Measurements from ENCODE around the gene FNDC3B.

The FNDC3B gene

DNA sequence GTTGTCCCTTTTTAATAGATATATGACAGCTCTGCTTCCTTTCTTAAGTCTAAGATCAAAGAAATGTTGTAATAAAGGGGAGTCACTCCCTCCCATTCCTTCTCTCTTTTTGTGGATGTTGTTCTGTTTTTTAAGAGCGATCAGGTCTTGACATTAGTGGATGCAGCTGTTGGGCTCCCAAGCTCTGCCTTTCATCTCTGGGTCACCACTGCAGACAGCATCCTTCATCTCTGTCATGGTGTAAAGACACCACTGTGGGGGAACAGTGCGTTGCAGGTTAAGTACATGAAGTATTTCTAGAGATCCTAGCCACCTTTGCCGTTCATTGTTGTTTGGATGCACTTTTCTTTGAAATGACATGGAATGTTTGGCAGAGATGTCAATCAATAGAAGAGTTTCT is 17.7 kb downstream of the FNDC3B start:
- DNase-seq: no peak

DNA sequence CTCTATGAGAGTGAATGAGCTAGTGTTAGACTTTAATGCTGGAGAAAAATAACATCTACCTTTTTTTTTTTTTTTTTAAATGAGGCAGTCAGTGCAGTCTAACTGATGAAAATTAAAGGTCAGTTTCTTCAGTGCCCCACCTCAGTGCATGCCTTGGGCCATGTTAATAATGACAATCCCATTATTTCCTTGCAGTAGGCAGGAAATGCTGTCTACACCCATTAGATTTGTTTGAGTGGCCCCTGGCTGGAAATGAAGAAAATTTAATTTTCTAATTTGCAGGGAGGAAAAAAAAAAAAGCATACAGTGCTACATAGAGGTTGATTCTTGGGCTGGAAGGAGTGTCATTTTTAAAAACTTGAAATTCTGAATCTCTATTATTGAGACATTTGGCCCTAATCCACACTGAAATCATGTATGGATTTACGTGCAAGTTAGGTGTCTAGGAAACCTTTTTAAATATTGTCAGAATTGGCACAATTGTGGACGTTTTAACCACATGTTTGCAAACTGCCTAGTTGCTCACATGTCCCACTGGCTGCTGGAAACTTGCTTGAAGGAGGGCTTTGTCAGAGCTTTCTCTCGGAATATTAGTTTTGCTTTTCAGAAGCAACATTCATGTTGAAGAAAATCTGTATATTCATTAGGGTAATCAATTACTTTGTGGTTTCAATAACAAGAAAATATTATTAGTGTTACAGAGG is 18.4 kb downstream of the FNDC3B start:
- DNase-seq: no peak

DNA sequence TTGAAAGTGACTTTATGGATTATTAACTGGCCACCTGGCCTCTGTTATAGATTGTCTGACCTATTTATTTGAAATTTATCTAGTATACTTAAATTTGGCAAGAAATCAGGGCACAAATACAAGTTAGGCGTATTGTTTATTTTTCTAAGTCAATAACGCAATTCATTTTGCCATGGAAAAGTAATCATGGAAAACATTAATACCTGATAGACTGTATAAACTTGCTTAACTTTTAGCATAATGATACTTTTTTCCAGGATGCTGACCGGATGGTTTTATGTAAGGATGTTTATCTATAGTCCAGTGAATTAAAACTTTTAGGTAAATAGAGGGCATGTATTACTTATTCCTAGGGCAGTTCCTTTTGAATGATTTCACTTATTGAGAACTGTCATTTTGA is 20.2 kb downstream of the FNDC3B start:
- DNase-seq: no peak

DNA sequence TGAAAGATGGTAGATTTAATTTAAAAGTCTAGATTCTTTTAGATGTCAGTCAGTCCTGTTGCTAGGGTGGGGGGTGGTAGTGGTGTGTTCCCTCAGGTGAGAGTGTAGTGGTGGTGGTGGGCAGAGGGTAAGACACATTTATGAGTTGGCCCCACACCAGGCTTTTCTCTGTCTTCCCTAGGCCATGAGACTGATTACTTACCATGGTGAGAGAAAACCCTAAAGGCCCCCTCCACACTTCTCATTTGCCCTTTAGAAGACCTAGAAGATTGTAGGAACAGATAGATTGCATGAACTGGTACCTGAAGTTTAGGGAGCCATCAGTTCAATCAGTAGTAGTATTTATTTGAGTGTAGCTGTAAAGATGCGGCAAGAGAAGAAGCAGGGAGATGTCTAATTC is 20.9 kb downstream of the FNDC3B start:
- DNase-seq: no peak

DNA sequence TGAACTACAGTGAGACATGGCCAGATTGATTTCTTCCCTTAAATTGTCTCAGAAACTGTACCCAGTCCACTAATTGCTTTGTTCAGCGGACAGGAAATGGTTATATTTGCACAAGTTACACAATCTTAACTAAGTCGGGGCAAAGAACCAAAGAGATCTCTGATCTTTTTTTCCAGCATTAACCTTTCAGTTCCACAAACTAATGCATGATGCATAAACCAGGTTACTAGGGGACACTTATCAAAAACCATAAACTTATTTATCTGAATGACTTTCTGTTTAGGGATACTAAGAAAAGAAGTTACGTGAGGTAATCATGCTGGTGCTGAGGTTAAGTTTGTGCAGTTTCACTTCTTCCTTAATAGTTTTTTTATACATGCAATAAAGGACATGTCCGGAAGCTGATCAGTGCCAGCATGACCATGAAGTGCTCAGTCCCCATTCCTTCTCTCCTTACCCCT is 22.4 kb downstream of the FNDC3B start:
- no peak for DNase-seq

DNA sequence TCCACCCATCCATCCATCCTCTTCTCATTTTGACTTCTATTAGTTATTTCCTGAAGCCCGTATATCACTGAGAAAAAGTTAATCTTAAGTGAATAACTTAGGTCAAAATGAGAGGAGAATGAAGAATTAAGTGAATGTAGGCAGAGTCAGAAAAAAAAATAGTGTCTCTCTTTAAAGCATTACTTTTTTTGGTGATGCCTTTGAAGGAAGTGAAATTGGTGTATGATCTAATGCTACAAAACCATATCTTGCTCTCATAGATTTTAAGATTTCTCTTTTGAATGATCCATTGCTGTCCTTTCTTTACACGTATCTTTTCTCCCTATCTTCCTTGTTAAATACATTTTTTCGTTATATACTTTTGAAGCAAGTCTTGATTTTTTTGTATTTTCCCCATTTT is 23.4 kb downstream of the FNDC3B start:
- DNase-seq: no peak

DNA sequence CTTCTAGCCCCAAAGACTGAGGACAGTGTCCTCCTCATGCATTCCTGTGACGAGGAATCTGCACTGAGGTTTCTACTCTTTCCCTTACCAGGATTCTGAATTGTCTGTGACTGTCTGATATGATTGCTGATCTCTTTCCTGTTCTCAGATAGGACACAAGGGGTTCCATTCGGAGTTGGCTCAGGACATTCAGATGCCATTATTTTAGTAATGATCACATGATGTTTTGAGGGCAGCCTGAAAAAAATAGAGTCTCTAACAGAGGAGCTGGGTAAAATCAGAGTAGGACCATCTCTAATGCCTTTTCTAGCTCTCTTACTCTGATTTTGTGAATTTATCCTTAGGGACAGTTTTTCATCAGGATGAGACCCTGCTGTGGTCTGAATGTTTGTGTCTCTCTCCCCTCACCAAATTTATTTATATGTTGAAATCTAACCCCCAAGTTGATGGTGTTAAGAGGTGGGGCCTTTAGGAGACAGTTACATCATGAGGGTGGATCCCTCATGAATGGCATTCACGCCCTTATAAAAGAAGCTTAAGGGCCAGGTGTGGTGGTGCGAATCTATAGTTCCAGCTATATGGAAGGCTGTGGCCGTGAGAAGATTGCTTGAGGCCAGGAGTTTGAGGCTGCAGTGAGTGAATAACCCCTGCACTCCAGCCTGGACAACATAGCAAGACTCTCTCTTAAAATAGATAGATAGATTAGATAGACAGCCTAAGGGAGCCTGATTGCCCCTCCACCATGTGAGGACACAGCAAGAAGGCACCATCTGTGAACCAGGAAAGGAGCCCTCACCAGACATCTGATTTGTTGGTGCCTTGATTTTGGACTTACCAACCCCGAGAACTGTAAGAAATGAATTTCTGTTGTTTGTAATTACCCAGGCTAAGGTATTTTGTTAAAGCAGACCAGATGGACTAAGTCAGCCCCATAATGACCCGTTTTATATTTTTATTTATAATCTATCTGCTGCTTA is 24.4 kb downstream of the FNDC3B start:
- DNase-seq: no peak

DNA sequence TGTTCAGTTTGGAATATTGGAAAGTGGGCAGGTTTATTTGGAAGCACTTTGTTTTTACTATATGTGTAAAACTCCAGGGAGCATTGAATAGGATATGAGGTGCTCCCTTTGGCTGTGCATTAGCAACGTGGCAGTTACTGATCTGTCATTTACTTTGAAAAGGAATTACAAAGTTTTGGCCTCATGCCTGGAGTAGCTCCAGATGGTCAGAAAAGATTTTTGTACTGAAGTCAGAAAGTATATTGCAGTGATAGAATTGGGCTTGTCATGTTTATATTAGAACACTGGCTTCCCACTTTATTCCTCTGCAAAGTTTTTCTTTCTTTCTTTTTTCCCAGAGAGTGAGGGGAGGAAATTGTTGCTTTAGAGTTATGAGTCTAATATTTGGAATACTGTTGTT is 26.1 kb downstream of the FNDC3B start:
- DNase-seq: no peak

DNA sequence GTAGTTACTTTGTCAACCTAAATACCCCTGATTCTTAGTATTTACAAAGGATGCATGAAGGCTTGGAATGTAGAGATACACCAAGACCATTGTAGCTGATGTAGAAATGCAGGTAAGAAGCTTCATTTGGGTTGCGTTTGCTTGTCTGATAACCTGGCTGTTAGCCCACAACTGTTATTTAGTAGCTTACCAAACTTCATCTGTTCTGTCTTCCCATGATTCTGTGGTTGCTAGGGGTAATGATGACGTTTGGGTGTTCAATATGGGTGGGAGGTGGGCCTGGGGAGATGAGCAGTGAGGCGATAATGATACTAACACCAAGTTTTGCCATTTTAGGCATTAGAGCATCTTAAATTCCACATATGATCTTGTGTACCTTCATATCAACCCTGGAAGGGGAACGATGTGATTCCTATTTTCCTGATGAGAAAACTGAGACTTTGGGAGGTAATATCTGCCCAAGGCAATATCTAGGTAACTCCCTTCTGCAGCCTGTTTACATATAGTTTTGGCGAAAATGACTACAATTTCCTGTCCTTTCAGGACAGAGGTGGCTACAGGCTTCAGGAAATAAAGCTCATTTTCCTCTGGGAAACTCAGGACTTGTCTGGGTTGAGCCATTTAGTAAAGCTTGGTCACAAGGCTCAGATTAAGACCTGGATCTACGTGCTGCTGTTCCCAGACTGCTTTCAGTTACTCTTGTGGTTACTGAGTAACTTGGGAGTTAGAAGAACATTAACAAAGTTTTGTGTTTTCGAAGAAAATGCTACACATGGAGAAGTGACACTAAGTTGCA is 26.8 kb downstream of the FNDC3B start:
- DNase-seq: no peak

DNA sequence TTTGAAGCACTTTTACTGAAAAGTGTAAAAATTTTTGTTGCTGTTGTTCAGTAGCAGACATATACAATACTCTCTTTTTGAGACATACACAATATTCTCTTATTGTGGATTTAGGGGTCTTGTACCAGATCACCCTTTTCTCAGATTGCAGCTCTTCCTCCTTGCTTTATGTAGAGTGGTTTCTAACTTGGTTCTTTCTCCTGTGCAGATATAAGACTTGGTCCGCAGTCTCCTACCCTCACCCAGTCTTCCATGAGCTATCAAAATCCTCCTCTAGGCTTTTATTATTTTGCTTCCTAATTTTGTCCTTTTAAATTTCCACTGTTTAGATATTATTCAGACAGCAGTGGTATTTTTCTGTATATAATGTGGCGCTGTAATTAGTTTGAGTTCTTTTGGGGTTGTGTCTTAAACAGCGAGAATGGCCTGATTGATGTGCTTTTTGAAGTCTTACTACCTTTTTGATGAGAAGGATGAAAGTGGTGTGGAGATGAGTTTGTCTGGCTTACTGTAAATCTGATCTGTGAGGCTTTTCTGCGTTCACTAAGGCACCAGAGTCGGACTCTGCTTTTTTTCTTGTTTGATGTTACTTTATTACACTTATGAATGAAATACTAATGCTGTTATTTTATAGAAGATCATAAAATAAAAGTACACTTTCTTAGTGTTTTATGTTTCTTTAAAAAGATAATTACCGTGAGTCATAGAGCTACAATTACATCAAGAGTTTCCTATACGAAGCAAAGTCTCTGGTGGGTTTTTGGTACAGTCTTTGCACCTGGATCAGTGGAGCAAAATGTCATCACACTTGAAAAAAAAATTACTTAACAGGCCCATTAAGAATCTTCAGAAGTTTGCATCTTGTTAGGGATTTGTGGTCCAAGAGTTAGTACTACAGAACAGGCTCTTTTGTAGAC is 27.8 kb downstream of the FNDC3B start:
- no peak for DNase-seq

DNA sequence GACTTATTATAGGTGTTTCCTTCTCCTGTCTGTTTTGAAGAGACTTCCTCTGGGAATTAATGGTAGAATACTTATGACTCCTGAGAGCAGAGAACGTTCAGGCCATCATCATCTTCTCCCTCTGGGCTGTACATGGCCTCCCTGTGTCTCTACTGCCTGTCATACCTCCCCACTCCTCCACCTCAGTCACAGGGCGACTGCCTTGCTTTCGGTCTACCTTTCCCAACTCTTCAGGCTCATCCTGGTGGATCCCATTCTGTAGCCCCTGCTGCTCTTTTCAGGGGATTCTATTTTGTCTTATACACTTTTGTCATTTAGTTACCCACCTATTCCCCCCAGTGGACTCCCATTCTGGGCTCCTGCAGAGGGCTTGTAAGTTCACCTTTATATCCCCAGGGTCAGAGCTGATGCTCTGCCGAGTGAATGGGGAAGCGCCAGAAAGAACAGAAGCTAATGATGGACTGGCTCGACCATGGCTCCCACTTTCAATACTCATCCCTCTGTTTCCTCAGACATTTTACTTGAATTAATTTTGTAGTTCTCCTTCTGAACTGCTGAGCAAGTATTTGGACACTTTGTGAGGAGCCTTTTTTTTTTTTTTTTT is 28.6 kb downstream of the FNDC3B start:
- DNase-seq: no peak

DNA sequence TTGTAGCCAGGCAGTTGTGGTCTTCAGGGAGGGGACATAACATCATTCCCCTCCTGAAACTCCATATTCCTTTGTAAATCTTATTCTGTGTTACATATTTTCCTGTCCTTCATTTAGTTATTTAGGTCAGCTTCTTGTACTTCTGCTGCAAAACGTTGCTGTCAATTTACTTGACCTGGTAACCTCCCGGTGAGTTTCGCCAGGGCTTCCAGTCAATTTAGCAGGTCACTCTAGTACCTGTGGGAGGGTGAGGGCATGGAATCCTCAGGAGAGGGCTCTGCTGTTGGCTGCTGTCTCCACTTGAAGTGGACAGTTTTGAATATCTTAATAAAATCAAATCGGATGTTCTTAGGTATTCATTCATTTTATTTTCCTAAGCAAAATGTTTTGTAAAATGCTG is 29.6 kb downstream of the FNDC3B start:
- DNase-seq: no peak

DNA sequence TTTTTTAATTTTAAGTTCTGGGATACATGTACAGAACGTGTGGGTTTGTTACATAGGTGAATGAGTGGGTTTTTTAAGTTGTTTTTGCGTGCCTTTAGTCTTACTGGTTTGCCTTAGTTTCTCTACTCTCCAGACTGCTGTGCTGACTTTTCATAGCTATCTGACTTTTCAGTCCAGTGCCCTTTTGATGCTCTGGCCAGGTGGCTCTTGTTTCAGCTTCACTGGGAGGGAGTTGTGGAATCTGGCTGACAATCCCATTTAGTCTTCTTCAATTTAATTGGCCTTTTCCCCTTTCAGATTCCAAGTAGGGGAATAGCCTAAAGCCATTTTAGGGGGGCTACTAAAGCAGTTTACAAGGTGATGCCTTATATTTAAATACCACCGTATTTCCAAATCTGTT is 30.1 kb downstream of the FNDC3B start:
- DNase-seq: no peak

DNA sequence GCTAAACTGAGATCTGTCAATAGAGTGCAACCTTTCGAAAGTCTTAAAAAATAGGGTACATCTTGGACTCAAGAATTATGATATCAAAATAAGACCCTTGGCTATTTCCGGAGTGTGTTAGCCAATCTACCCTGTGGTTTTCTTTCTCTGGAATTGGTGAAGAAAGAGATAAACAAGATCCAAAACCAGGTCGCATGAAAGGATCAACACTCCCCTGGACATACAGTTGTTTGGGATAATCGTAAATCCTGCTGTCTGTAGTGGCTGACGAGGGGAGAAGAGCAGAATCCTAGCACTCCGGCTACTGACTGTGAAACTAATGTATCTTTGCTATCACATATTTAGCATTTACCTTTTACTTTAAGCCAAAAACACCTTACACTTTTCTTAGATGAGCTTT is 30.9 kb downstream of the FNDC3B start:
- DNase-seq: no peak

DNA sequence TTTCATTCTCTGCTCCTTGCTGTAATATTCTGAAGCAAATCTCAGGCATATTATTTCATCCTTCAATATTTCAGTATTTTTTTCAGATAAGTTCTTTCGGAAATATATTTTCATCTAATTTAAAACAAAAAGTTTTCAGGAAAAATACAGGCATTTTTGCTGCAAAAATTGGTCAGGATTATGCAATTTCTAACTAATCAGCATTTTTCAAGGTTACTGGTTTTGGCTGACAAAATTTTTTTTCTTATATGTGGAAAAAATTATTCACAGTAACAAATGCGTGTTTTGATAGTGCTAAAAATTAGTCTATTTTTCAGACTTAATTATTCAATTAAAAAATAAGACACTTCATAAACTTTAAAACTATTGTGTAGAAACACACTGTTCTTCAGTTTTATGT is 31.4 kb downstream of the FNDC3B start:
- DNase-seq: no peak

DNA sequence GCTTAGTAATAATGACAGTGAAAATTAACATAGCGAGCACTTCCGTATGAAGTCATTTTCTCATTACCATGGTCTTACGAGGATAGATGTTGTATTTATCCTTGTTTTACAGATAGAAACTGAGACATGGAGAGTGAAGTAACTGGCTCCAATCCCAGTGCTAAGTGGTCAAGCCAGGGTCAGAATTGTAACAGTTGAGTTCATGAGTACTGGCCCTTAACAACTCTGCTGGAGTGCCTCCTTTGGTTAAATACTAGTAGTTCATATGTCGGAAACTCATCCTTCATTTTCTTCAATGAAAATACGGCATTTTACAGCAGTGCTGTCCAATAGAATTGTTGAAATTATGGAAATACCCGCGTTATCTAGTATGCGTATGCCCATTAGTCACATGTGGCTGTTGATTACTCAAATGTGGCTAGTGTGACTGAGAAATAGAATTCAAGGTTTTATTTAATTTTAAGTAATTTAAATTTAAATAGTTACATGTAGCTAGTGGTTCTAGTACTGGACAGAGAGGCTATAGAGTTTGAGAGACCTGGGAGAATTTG is 32.5 kb downstream of the FNDC3B start:
- no peak for DNase-seq

DNA sequence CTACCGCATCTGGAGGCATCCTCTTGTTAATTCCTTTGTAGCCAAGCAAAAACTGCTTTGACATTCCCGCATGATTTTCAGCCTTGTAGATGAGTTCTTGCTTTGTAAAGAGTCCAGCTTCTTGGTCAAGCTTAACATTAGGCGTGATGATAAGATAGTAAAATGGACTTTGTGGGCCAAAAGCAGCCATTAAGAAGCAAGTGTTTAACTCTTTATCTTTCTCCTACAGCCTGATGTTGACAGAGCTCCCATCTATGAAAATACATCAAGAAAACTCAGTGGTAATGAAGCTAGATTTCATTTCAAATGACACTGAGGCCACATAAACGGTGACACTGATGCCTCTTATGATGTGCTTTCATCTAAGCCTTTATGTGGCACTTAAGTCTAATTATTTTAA is 33.2 kb downstream of the FNDC3B start:
- DNase-seq: no peak

DNA sequence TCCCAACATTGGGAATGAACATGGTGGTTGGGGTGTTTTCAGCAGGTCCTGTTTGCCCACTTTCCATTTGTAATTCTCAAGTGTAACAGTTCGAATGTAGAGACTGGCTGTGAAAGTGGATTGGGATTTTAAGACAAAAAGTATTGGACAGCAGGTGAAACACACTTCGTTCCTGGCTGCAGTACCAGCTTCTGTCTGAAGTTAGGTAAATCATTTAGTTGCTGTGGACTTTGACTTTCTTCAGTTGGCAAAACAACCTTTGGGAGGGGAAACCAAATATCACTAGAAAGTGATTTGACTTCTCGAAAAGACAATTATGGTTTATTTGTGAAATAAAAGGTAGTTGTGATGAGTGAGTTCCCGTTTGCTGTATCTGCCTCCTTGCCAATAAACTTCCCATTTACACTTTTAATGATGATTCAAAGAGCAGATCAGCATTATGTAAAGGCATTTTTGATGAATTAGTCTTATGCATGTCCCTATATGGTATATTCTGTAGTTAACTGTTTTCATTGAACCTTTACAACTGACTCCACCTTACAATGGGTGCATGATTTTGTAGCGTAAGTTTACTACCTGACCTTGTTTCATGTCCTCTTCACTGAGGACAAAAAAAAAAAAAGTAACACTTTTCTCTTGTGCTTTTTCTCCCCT is 34.0 kb downstream of the FNDC3B start:
- no peak for DNase-seq

DNA sequence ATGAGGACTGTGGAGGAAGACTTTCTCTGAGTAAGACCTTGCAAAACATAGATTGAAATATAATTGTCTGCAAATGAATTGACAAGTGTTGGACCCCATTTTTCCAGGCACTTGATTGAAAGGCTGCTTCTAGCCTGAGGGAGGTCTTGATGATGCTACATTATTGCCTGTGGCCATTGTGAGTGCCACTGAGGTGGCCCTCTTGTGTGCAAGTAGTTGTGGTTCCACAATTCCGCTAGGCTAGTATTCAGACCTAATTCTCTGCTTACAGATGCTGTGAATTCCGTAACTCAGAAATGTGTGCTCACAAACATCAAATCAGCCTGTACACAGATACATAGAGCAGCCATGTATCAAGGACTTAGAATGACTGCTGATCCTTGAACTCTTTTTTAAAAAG is 34.7 kb downstream of the FNDC3B start:
- no peak for DNase-seq

DNA sequence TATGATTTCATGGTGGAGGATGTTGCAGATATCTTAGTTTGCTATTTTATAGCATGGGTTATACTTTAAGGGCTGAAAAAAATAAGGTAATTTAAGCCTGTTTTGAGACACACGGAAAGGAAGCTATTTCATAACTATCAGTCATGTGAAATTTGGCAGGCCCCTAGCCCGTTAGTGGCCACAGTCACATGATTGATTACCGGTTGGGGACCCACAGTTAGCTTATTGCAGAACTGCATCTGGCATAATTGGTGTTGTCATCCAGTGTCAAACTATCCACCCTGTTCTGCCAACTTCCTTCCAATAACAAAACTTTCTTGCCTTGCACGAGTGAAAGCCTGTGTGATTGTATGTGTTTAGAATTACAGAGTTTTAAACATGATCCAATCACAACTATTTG is 35.2 kb downstream of the FNDC3B start:
- DNase-seq: no peak

DNA sequence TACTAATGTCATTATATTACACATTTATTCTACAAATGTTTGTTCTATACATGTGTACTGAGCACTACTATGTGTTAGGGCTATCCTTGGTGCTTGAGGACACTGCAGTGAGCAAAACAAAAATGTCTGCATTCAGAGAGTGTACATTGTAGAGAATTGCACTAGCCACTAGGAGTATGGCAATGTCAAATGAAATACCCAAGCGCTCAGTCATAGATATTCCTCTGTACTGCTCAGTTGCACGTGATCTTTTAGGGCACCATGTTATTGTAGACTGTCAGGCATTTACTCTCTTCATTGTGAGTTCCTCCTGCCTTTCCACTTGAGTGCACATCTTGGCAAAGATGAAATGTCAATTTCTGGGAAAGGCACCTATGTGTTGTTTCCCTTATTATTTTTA is 36.8 kb downstream of the FNDC3B start:
- DNase-seq: no peak
